Stimulated activated naive CD8-positive, alpha-beta T cell treated with anti-CD3 and anti-CD28 coated beads, Interleukin-15, Interleukin-2, amounts not matched to agents 100 ng/mL and 50 ng/mL, for 24 hours (primary cell): ENCODE measurements around the gene SYNPR.

Source experiments
- H3K27ac Mint-ChIP-seq: one replicate; pipeline ENCODE4 v1.8.0; 2021; ENCODE audit warnings: mild to moderate bottlenecking, mixed read lengths
- H3K27me3 Mint-ChIP-seq: one replicate; pipeline ENCODE4 v1.8.0; 2021; ENCODE audit warnings: mixed read lengths
- H3K36me3 Mint-ChIP-seq: one replicate; pipeline ENCODE4 v1.8.0; 2021; ENCODE audit warnings: low read depth, mixed read lengths
- H3K4me1 Mint-ChIP-seq: one replicate; pipeline ENCODE4 v1.8.0; 2021; ENCODE audit warnings: low read depth, mixed read lengths
- H3K4me3 Mint-ChIP-seq: one replicate; pipeline ENCODE4 v1.8.0; 2021; ENCODE audit warnings: mild to moderate bottlenecking, mixed read lengths
- H3K9me3 Mint-ChIP-seq: one replicate; pipeline ENCODE4 v1.8.0; 2021; ENCODE audit warnings: mixed read lengths

Gene SYNPR

GRCh38 chr3:63493101-63493500 lies 215.0 kb downstream of the SYNPR start:
- no peak overlapping the region for H3K4me3 Mint-ChIP-seq
- H3K27ac Mint-ChIP-seq = no peak overlapping the region
- no peaks in the 10 kb centered on the region for H3K36me3 Mint-ChIP-seq
- peaks cover 10% of the 10 kb centered on the region for H3K9me3 Mint-ChIP-seq
- H3K4me1 Mint-ChIP-seq = no peaks in the 10 kb centered on the region
- H3K27me3 Mint-ChIP-seq = no peaks in the 10 kb centered on the region

- H3K36me3 Mint-ChIP-seq = no peaks in the 10 kb centered on the region
- H3K27ac Mint-ChIP-seq = no peak overlapping the region
- no peaks in the 10 kb centered on the region for H3K27me3 Mint-ChIP-seq
- H3K9me3 Mint-ChIP-seq = peaks cover 10% of the 10 kb centered on the region
- no peaks in the 10 kb centered on the region for H3K4me1 Mint-ChIP-seq
- no peak overlapping the region for H3K4me3 Mint-ChIP-seq
These were observed 216.5 kb downstream of the SYNPR start for GRCh38 chr3:63494646-63495045.

GRCh38 chr3:63497641-63498040 lies 219.5 kb downstream of the SYNPR start:
- Mint-ChIP-seq H3K4me3 (no peak overlapping the region), H3K27me3 (no peaks in the 10 kb centered on the region), H3K9me3 (no peaks in the 10 kb centered on the region), H3K27ac (no peak overlapping the region), H3K4me1 (no peaks in the 10 kb centered on the region), H3K36me3 (no peaks in the 10 kb centered on the region)

- Mint-ChIP-seq H3K27me3 (no peaks in the 10 kb centered on the region), H3K36me3 (no peaks in the 10 kb centered on the region), H3K9me3 (no peaks in the 10 kb centered on the region), H3K27ac (no peak overlapping the region), H3K4me3 (no peak overlapping the region), H3K4me1 (no peaks in the 10 kb centered on the region)
These were observed 222.1 kb downstream of the SYNPR start for GRCh38 chr3:63500196-63500595.

- H3K4me1 Mint-ChIP-seq = no peaks in the 10 kb centered on the region
- H3K36me3 Mint-ChIP-seq = no peaks in the 10 kb centered on the region
- H3K27ac Mint-ChIP-seq = no peak overlapping the region
- H3K27me3 Mint-ChIP-seq = no peaks in the 10 kb centered on the region
- H3K4me3 Mint-ChIP-seq = no peak overlapping the region
- H3K9me3 Mint-ChIP-seq = peaks cover 5% of the 10 kb centered on the region
These were observed 230.2 kb downstream of the SYNPR start for GRCh38 chr3:63508305-63508704.

- H3K36me3 Mint-ChIP-seq = no peaks in the 10 kb centered on the region
- no peak overlapping the region for H3K27ac Mint-ChIP-seq
- no peaks in the 10 kb centered on the region for H3K27me3 Mint-ChIP-seq
These were observed 230.7 kb downstream of the SYNPR start for GRCh38 chr3:63508771-63509170.

GRCh38 chr3:63513791-63514190 lies 235.7 kb downstream of the SYNPR start:
- Mint-ChIP-seq H3K27me3 (no peaks in the 10 kb centered on the region), H3K4me1 (no peaks in the 10 kb centered on the region), H3K9me3 (no peaks in the 10 kb centered on the region), H3K4me3 (no peak overlapping the region), H3K27ac (no peak overlapping the region), H3K36me3 (no peaks in the 10 kb centered on the region)

More at GRCh38 chr3:63508771-63509170, 230.7 kb downstream of the SYNPR start:
- Mint-ChIP-seq H3K4me1 (no peaks in the 10 kb centered on the region), H3K9me3 (peaks cover 5% of the 10 kb centered on the region), H3K4me3 (no peak overlapping the region)

- no peak overlapping the region for H3K4me3 Mint-ChIP-seq
- H3K4me1 Mint-ChIP-seq = no peaks in the 10 kb centered on the region
- H3K27ac Mint-ChIP-seq = no peak overlapping the region
- H3K27me3 Mint-ChIP-seq = no peaks in the 10 kb centered on the region
- H3K9me3 Mint-ChIP-seq = no peaks in the 10 kb centered on the region
- no peaks in the 10 kb centered on the region for H3K36me3 Mint-ChIP-seq
These were observed 236.6 kb downstream of the SYNPR start for GRCh38 chr3:63514678-63515077.

GRCh38 chr3:63519426-63519825 lies 241.3 kb downstream of the SYNPR start:
- Mint-ChIP-seq H3K4me3 (no peak overlapping the region), H3K4me1 (no peaks in the 10 kb centered on the region), H3K36me3 (no peaks in the 10 kb centered on the region), H3K27me3 (no peaks in the 10 kb centered on the region), H3K27ac (no peak overlapping the region), H3K9me3 (no peaks in the 10 kb centered on the region)

- no peaks in the 10 kb centered on the region for H3K36me3 Mint-ChIP-seq
- H3K4me1 Mint-ChIP-seq = no peaks in the 10 kb centered on the region
- H3K9me3 Mint-ChIP-seq = peaks cover 4% of the 10 kb centered on the region
- no peaks in the 10 kb centered on the region for H3K27me3 Mint-ChIP-seq
- no peak overlapping the region for H3K4me3 Mint-ChIP-seq
- no peak overlapping the region for H3K27ac Mint-ChIP-seq
These were observed 243.5 kb downstream of the SYNPR start for GRCh38 chr3:63521657-63522056.

- Mint-ChIP-seq H3K4me3 (no peak overlapping the region), H3K4me1 (no peaks in the 10 kb centered on the region), H3K9me3 (peaks cover 4% of the 10 kb centered on the region), H3K36me3 (no peaks in the 10 kb centered on the region), H3K27ac (no peak overlapping the region), H3K27me3 (no peaks in the 10 kb centered on the region)
These were observed 245.0 kb downstream of the SYNPR start for GRCh38 chr3:63523100-63523499.

- Mint-ChIP-seq H3K27ac (no peak overlapping the region), H3K27me3 (no peaks in the 10 kb centered on the region), H3K9me3 (peaks cover 4% of the 10 kb centered on the region), H3K36me3 (no peaks in the 10 kb centered on the region), H3K4me3 (no peak overlapping the region), H3K4me1 (no peaks in the 10 kb centered on the region)
These were observed 250.4 kb downstream of the SYNPR start for GRCh38 chr3:63528325-63529000.

- Mint-ChIP-seq H3K36me3 (no peaks in the 10 kb centered on the region), H3K27ac (no peak overlapping the region), H3K4me1 (no peaks in the 10 kb centered on the region), H3K4me3 (no peak overlapping the region), H3K9me3 (peaks cover 7% of the 10 kb centered on the region), H3K27me3 (no peaks in the 10 kb centered on the region)
These were observed 254.4 kb downstream of the SYNPR start for GRCh38 chr3:63532521-63532920.

GRCh38 chr3:63538919-63539318 lies 260.8 kb downstream of the SYNPR start:
- peaks cover 7% of the 10 kb centered on the region for H3K9me3 Mint-ChIP-seq
- H3K4me1 Mint-ChIP-seq = no peaks in the 10 kb centered on the region
- no peak overlapping the region for H3K27ac Mint-ChIP-seq
- no peaks in the 10 kb centered on the region for H3K27me3 Mint-ChIP-seq
- H3K4me3 Mint-ChIP-seq = no peak overlapping the region
- H3K36me3 Mint-ChIP-seq = no peaks in the 10 kb centered on the region

GRCh38 chr3:63555767-63556166 lies 277.7 kb downstream of the SYNPR start:
- Mint-ChIP-seq H3K27me3 (no peaks in the 10 kb centered on the region), H3K4me1 (no peaks in the 10 kb centered on the region), H3K9me3 (no peaks in the 10 kb centered on the region), H3K36me3 (no peaks in the 10 kb centered on the region), H3K4me3 (no peak overlapping the region), H3K27ac (no peak overlapping the region)

GRCh38 chr3:63556401-63556800 lies 278.3 kb downstream of the SYNPR start:
- H3K36me3 Mint-ChIP-seq = no peaks in the 10 kb centered on the region
- H3K27me3 Mint-ChIP-seq = no peaks in the 10 kb centered on the region
- no peaks in the 10 kb centered on the region for H3K9me3 Mint-ChIP-seq
- H3K4me3 Mint-ChIP-seq = no peak overlapping the region
- H3K27ac Mint-ChIP-seq = no peak overlapping the region
- H3K4me1 Mint-ChIP-seq = no peaks in the 10 kb centered on the region
